Measurements from ENCODE around the gene SERINC2. TPM values are rescaled to one million over a fixed set of nuclear protein-coding genes. Genes with fewer than 3 reads are reported as not detected.

The SERINC2 gene
- total and polyA plus RNA-seq, 10 of the 15 experiments (the other 5 are each of a cell fraction or from before 2014, with no cell fraction given): 0.02 to 9.4 (median 0.50) TPM

GRCh38 chr1:31377364-31377863, 35.6 kb upstream of the SERINC2 start (continued):
- TF ChIP-seq SKIL (IDR thresholded peaks at IDR 0.05; ENCODE audit: low read depth, poor library complexity, severe bottlenecking) (no peak), HCFC1 (IDR thresholded peaks at IDR 0.05; ENCODE audit: low read length) (no peak), NFYB (IDR thresholded peaks at IDR 0.05; ENCODE audit: insufficient read depth, low read depth, low read length) (no peak)

- Histone ChIP-seq H3K36me3 (ENCODE audit: control insufficient read depth in 2 of 2, insufficient read depth in 2 of 2, low read length in 1 of 2) (no peaks in the 10 kb centered on the region), H3K27me3 (replicated peaks in 1 of 2; ENCODE audit: control insufficient read depth in 2 of 2, insufficient read depth in 2 of 2, low read length in 1 of 2) (no peaks in the 10 kb centered on the region), H3K79me2 (ENCODE audit: control insufficient read depth, insufficient read depth, low read length) (no peaks in the 10 kb centered on the region), H3K4me1 (ENCODE audit: control insufficient read depth, insufficient read depth, low read length) (no peaks in the 10 kb centered on the region), H3K27ac (ENCODE audit: control insufficient read depth, insufficient read depth) (no peak overlapping the region), H2AFZ (ENCODE audit: control insufficient read depth, low read depth, low read length) (no peak overlapping the region), H3K4me2 (ENCODE audit: control insufficient read depth, insufficient read depth) (no peak overlapping the region), H4K20me1 (ENCODE audit: control insufficient read depth, insufficient read depth) (no peaks in the 10 kb centered on the region), H3K4me3 (no peak overlapping the region), H3K9me3 (replicated peaks; ENCODE audit: control insufficient read depth, insufficient read depth, low read length) (no peaks in the 10 kb centered on the region), H3K9ac (ENCODE audit: control insufficient read depth, insufficient read depth, low read length) (no peak overlapping the region)
- no peak for TF ChIP-seq ETV6 (conservative IDR thresholded peaks at IDR 0.05 in 1 of 2, IDR thresholded peaks at IDR 0.05 in 1 of 2; ENCODE audit: borderline replicate concordance in 1 of 2, low read depth in 1 of 2)
- CTCF ChIA-PET: interaction anchor here (2.7 kb wide), 1 partner anchor 16 kb away, joined by 10 read pairs; no protein-coding TSS in a partner anchor
- SMC1A ChIA-PET (ENCODE audit: uncharacterized antibody, unreplicated experiment): interaction anchor here (1.9 kb wide), 1 partner anchor 16 kb away, joined by 6 read pairs; no protein-coding TSS in a partner anchor
- DNase-seq (ENCODE audit: low read depth, low spot score) (no peak), ATAC-seq (no peak), FAIRE-seq (no peak)
- in situ Hi-C loops (cut with MboI) (no loop called here), intact Hi-C loops (cut with micrococcal nuclease; ENCODE audit: unreplicated experiment) (no loop called here)
- POLR2A ChIA-PET: no interaction called here
- no TSS peak for BruUV-seq (replicated peaks)
- RAD21 ChIA-PET (ENCODE audit: unreplicated experiment): no interaction called here
Measured at GRCh38 chr1:31378001-31378400, 35.0 kb upstream of the SERINC2 start.
